ENCODE data around the gene SESN1.

DNA sequence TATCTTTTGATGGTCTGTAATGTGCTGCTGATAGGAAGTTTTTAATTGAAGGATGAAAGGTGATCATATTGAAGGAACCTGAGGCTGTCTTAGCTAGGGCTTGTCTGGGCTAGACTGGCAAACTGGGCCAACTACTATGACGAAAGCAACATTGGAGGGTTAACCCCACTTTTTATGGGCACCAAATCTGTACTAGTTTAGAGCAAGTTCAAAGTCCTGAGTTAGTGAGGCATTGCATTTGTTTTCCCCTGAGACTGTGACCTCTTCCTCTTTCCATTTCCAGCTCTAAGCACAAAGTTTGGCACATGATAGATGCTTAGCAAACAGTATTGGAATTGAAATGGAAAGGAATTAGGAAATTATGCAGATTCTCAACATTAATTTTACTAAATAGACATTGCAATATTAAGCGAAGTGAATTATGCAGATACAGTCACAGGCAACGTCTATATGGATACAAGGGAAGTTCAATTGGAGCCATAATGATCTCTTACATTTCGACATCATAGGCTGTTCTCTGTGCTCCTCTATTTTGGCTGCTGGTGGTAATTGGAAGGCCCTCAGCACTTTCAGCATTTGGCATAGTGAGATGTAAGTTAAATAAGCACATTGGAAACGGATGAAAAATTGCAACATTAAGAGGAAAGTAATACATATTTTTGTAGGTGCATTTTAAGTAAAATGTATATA is 22.8 kb upstream of the SESN1 start:
- TF ChIP-seq, protein P1, sequence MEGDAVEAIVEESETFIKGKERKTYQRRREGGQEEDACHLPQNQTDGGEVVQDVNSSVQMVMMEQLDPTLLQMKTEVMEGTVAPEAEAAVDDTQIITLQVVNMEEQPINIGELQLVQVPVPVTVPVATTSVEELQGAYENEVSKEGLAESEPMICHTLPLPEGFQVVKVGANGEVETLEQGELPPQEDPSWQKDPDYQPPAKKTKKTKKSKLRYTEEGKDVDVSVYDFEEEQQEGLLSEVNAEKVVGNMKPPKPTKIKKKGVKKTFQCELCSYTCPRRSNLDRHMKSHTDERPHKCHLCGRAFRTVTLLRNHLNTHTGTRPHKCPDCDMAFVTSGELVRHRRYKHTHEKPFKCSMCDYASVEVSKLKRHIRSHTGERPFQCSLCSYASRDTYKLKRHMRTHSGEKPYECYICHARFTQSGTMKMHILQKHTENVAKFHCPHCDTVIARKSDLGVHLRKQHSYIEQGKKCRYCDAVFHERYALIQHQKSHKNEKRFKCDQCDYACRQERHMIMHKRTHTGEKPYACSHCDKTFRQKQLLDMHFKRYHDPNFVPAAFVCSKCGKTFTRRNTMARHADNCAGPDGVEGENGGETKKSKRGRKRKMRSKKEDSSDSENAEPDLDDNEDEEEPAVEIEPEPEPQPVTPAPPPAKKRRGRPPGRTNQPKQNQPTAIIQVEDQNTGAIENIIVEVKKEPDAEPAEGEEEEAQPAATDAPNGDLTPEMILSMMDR (IDR thresholded peaks at IDR 0.05), result no peak
- no peak for TF ChIP-seq POLR2A (IDR thresholded peaks at IDR 0.05)

All from right lobe of liver (tissue), 4 donors.